GM21367 (cell line): ENCODE results near the gene SPA17.

ENCODE experiments used
- ATAC-seq: cut with Tn5 transposase; IDR thresholded peaks from one replicate; pipeline ENCODE4 v1.9.1; 2021; ENCODE audit not compliant: unreplicated experiment

Gene SPA17

DNA sequence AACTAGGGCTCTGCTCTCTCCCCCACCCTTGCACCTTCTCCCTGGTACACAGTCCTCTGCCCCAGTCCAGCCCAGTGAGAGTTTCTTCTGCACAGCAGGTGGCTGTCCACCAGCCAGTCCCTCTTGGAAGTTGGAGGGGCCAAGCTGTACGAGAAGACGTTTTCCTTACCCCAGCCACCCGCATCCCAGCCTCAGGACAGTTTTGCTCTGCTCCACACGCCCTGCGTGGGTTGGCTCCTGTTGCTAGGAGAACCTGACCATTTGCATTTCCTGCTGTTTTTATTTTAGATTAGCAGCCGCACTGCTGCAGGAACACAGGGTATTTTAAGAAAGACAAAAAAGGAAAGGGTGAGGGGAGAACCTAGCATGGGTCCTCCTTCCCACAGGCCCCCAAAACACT is 48.5 kb downstream of the SPA17 start:
- no peak for ATAC-seq

DNA sequence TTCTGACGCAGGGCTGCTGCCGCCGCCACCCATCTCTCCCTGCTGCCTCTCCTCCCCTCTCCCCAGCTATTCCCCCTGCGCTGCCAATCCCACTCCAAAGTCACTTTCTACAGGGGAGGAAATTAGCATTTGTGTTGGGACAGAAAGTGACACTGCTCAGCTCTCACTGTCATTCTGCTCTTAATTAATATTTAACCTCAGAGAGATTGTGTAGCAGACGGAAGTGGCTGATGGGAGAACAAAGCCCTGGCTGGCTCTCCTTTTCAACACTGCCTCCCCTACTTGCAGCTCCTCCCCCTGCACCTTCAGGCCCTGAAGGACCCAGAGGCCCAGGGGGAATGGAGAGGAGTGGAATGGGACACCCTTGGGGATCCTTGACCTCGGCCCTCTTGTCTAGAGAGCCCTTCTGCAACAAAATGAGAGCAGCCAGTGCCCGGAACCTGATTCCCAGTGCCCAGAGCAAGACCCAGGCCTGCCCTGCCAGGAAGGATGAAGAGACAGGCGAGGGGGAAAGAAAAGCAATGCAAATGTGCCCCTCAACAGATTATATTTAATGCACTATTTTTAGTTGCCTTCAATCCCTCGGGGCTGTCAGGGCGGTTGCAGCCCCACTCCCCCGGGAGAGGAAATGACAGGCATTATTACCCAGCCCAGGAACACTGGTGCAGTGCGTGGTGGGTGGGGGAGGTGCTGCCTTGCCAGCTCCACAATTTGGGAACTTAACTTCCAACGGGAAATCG is 51.4 kb downstream of the SPA17 start:
- ATAC-seq = peak; percentile 73

DNA sequence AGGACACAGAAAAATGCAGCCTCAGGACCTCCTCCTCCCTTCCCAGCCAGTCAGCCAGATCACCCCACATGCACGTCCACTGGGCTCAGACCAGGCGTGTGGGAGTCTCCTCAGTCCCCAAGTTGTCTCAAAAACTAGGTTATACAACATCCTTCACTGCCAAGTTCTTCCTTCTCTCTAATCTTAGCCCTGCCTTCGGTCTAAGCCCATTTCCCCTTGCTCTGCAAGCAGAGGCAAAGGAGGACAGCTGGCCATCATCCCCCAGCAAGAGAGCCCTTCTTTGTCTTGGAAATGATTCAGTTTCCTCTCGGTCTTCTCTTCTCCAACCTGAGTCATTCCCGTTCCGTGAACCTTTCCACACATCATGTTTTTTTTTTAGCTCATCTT is 52.0 kb downstream of the SPA17 start:
- no peak for ATAC-seq

GRCh38 chr11:124727474-124727873 is 53.8 kb downstream of the SPA17 start:
- ATAC-seq = no peak

DNA sequence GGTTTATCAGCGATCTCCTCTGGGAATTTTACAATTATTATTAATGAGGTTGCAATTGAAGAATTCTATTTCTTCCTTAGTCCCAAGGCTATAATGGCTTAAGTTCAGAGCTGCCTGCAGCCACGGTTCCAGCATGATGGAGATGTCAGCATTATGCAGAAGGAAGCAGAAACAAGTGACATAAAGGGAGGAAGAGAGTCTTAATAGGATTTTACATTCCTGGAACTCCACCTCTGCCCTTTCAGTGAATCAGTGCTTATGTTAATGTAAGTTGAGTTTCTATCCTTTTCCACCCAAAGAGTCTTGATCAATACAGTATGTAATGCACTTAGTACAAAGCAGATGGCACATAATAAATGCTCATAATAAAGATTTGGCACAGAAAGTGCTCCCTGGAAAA is 54.4 kb downstream of the SPA17 start:
- no peak for ATAC-seq

DNA sequence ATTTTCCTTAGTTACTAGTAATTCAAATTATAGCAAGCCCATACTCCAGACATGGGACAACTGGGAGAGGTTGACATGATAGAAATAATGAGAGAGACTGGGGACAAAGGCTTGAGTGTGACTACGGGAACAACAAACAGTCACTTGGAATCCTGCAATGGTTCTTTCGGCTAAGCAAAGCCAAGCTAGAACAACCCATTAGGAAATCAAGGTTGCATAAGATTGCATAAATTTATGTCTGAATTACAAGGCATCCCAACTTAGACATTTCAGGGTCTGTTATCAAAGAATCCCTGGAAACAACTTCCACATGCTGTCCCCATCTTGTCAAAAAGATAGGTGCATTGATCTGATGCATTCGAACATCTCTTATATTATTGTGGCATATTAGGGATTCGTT is 55.9 kb downstream of the SPA17 start:
- no peak for ATAC-seq

GRCh38 chr11:124732230-124732629 is 58.5 kb downstream of the SPA17 start:
- no peak for ATAC-seq

DNA sequence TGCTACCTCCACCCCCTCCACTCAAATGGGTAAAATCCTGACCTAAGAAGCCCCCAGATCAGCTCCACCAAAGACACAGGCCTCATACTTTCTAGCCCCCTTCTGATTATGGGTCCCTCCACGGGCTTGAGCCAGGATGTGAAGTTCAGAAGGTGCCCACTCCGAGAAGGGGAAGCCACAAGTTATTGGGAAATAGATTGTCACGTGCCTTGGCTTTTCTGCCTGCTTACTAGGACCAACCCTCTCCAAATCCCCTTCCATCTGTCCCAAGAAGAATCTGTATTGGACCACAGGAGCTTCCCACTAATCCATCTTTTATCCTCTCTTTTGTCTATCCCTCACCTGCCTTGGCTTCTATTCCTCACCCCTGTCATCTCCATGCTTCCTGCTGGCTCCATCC is 63.0 kb downstream of the SPA17 start:
- ATAC-seq = no peak

DNA sequence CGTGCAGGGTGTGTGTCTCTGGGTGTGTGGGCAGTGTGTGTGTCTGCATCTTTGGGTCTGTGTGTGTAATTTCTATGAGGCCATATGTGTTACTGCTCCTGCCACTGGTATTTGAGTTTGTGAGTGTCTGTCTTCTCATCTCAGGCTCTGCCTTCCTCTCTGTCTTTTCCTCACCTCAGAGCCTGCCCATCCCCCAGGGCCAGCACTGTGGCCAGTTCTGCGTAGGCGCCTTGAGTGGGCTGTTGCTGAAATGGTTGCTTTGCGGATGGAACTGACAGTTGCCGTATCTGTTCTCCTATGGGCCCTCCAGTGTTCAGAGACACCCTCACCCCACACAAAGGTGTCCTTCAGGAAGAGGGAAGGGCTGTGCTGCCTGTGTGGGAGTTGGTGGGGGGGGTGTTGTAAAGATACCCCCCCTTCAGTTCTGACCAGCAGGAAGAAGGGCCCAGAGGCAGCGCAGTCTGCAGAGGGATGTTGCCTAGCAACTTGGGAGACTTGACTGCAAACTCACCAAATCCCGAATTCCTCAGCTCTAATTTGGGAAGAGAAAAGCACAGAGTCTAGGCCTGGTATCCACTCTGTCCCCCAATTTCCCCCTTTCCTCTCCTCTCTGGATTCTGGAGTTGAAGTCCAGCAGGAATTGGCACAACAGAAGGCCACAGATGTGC is 64.1 kb downstream of the SPA17 start:
- ATAC-seq = no peak

GRCh38 chr11:124738713-124739478 is 65.2 kb downstream of the SPA17 start:
- no peak for ATAC-seq

- ATAC-seq = peak; percentile 98
Measured at GRCh38 chr11:124739479-124740276, 66.0 kb downstream of the SPA17 start, which contains the start of gene NRGN. TSS of gene NRGN (plus strand) at chr11:124739942. CDS start at chr11:124740085, 143 bp downstream.

- ATAC-seq = peak; percentile 27
Measured at GRCh38 chr11:124740277-124740882, 66.7 kb downstream of the SPA17 start.

- ATAC-seq = no peak
Measured at GRCh38 chr11:124742555-124742954, 68.9 kb downstream of the SPA17 start.

- no peak for ATAC-seq
Measured at GRCh38 chr11:124743050-124743449, 69.3 kb downstream of the SPA17 start.

DNA sequence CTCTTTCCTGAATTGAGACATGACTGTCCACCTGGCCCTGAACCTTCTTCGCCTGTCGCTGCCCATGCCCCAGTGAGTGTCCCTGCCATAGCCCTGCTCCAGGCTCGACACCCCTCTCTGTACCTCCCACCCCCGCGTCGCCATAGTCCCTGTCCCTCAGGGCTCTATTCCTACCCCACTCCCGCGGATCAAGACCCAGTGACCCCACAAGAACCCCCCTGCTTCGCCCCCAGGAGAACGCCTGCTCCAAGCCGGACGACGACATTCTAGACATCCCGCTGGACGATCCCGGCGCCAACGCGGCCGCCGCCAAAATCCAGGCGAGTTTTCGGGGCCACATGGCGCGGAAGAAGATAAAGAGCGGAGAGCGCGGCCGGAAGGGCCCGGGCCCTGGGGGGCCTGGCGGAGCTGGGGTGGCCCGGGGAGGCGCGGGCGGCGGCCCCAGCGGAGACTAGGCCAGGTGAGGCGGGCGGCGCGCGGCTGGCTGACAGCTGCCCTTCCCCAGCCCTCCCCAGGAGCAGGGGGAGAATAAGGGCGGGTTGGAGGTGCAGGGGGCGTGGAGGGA is 71.6 kb downstream of the SPA17 start:
- ATAC-seq = no peak

- ATAC-seq = peak; percentile 16
Measured at GRCh38 chr11:124745835-124746620, 72.3 kb downstream of the SPA17 start.

DNA sequence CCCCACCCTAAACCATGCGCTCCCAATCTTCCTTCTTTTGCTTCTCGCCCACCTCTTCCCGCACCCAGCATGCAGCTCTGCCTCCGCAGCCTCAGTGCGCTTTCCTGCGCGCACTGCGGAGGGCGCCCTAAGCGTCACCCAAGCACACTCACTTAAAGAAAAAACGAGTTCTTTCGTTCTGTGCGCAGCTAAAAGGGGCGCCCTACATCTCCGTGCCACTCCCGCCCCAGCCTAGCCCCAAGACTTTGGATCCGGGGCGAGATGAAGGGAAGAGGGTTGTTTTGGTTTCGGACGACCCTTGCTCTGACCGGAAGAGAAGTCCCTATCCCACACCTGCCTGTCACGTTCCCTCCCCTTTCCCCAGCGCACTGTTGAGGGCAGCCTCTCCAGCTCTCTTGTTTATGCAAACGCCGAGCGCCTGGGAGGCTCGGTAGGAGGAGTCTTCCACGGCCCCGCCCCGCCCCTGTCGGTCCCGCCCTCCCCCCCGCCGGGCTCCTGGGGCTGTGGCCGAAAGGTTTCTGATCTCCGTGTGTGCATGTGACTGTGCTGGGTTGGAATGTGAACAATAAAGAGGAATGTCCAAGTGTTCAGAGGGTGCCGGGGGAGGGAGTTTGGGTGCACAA is 73.0 kb downstream of the SPA17 start:
- peak; percentile 92 for ATAC-seq
